KOPT-K1 (cell line): ENCODE measurements around the gene CDY1B.
"Not testable (repeated sequence)": the region's sequence is repeated elsewhere in the genome, so short reads cannot be mapped to it uniquely, and the experiment has no call there.

Experiments used
- H3K27ac ChIP-seq: fragments of 200-600 bp; sonication (generic); 2 replicates; pipeline ENCODE4 v1.5.1; 2016; ENCODE audit warnings: antibody characterized with exemption, mild to moderate bottlenecking, low read depth, low read length; ENCODE audit not compliant: poor library complexity, severe bottlenecking
- H3K36me3 ChIP-seq: fragments of 200-600 bp; sonication (generic); 2 replicates; pipeline ENCODE4 v1.5.1; 2017; ENCODE audit warnings: antibody characterized with exemption, mild to moderate bottlenecking, low read length, moderate library complexity; ENCODE audit not compliant: insufficient read depth
- H3K9me3 ChIP-seq: fragments of 200-600 bp; sonication (generic); 2 replicates; pipeline ENCODE4 v1.5.1; 2017; ENCODE audit warnings: antibody characterized with exemption, low read length, mild to moderate bottlenecking; ENCODE audit not compliant: insufficient read depth, poor library complexity, severe bottlenecking

CDY1B gene, protein sequence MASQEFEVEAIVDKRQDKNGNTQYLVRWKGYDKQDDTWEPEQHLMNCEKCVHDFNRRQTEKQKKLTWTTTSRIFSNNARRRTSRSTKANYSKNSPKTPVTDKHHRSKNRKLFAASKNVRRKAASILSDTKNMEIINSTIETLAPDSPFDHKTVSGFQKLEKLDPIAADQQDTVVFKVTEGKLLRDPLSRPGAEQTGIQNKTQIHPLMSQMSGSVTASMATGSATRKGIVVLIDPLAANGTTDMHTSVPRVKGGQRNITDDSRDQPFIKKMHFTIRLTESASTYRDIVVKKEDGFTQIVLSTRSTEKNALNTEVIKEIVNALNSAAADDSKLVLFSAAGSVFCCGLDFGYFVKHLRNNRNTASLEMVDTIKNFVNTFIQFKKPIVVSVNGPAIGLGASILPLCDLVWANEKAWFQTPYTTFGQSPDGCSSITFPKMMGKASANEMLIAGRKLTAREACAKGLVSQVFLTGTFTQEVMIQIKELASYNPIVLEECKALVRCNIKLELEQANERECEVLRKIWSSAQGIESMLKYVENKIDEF

GRCh38 chrY:24047919-24048318, at the start of gene CDY1B:
Gene CDY1B, minus strand, starts transcription at chrY:24048019. Its CDS starts 331 bp downstream, at chrY:24047688.
- not testable (repeated sequence) for H3K36me3 ChIP-seq, H3K9me3 ChIP-seq, H3K27ac ChIP-seq

GRCh38 chrY:24049525-24049924, 1.7 kb upstream of the CDY1B start:
- not testable (repeated sequence) for H3K36me3 ChIP-seq, H3K9me3 ChIP-seq, H3K27ac ChIP-seq

GRCh38 chrY:24043209-24043608, 4.6 kb downstream of the CDY1B start:
- not testable (repeated sequence) for H3K36me3 ChIP-seq, H3K27ac ChIP-seq, H3K9me3 ChIP-seq

GRCh38 chrY:24039008-24039718, 8.7 kb downstream of the CDY1B start:
- not testable (repeated sequence) for H3K36me3 ChIP-seq, H3K27ac ChIP-seq, H3K9me3 ChIP-seq

GRCh38 chrY:24026212-24027103, 21.4 kb downstream of the CDY1B start:
- H3K9me3 ChIP-seq, H3K27ac ChIP-seq, H3K36me3 ChIP-seq: not testable (repeated sequence)
